ENCODE measurements around the gene LRRC4C.

DNA sequence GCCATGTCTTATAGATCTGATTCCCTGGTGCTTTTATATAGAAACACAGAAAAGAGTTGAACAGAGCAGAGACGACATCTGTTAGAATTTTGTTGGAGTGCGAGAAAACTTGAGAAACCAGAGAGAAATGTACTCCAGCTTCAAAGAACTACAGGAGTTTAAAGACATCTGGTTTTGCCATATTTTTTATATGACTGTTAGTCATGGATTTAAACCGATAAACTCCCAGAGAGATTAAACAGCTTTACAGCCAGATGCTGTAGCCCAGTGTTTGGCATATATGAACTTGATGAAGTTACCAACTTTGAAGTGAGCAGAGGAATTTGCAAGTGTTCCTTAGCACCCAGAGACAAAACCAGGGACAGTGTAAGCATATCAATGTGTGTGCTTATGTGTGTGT lies 1083.1 kb downstream of the LRRC4C start:
- TF ChIP-seq, protein P1, sequence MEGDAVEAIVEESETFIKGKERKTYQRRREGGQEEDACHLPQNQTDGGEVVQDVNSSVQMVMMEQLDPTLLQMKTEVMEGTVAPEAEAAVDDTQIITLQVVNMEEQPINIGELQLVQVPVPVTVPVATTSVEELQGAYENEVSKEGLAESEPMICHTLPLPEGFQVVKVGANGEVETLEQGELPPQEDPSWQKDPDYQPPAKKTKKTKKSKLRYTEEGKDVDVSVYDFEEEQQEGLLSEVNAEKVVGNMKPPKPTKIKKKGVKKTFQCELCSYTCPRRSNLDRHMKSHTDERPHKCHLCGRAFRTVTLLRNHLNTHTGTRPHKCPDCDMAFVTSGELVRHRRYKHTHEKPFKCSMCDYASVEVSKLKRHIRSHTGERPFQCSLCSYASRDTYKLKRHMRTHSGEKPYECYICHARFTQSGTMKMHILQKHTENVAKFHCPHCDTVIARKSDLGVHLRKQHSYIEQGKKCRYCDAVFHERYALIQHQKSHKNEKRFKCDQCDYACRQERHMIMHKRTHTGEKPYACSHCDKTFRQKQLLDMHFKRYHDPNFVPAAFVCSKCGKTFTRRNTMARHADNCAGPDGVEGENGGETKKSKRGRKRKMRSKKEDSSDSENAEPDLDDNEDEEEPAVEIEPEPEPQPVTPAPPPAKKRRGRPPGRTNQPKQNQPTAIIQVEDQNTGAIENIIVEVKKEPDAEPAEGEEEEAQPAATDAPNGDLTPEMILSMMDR (conservative IDR thresholded peaks at IDR 0.05 in 1 of 2, IDR thresholded peaks at IDR 0.05 in 1 of 2; ENCODE audit: low read depth in 1 of 2, low read length in 2 of 2), result no peak
- no peak for TF ChIP-seq EZH2 (IDR thresholded peaks at IDR 0.05; ENCODE audit: low read length, missing control alignments)

Data from fibroblast of lung (primary cell).